Measurements from ENCODE around the gene SH3RF3. TPM values are rescaled to one million over a fixed set of nuclear protein-coding genes. Genes with fewer than 3 reads are reported as not detected.

Gene SH3RF3
- total and polyA plus RNA-seq, 10 of the 15 experiments (the other 5 are each of a cell fraction or from before 2014, with no cell fraction given) = 0.08 to 8.8 (median 2.3) TPM

DNA sequence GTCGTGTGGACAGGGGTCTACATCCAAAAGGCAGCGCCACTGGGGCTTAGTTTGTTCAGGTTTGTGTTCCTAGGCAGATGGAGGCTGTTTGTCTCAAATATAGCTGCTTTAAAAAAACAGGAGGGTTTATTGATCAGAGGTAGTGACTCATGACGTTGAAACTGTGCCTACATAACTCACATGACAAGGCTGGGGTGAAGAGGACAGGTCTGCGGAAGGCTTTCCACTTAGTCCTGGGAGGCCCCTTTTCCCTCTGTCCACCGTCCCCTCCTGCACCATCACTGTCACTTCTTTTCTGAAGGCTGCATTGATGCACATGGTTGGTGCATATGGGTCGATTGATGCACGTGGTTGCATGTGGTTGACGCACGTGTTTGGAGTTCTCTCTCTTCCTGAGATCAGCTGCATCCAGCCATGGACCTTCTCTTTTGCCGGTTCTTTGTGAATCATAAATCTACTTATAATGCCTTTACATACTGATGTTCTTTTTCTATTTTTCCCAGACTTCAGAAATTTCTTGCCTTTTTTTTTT lies 10.9 kb downstream of the SH3RF3 start:
- H3K4me3 ChIP-seq = no peak overlapping the region
- H3K27me3 ChIP-seq (replicated peaks in 1 of 2; ENCODE audit: control insufficient read depth in 2 of 2, insufficient read depth in 2 of 2, low read length in 1 of 2) = no peaks in the 10 kb centered on the region; a peak in 1 of 4 replicates
- peaks cover 27% of the 10 kb centered on the region for H3K4me1 ChIP-seq (ENCODE audit: control insufficient read depth, insufficient read depth, low read length)
- DNase-seq (ENCODE audit: low read depth, low spot score) (no peak), ATAC-seq (no peak), FAIRE-seq (no peak)
- ChIA-PET RAD21 (ENCODE audit: unreplicated experiment) (interaction anchor here (0.9 kb wide), 1 partner anchor 370 kb away, joined by 3 read pairs; no protein-coding TSS in a partner anchor), SMC1A (ENCODE audit: uncharacterized antibody, unreplicated experiment) (interaction anchor here (0.7 to 1.2 kb wide), 4 partner anchors 9 to 368 kb away, joined by 3 to 4 read pairs (median 4); no protein-coding TSS in a partner anchor), POLR2A (no interaction called here), CTCF (no interaction called here)
- in situ Hi-C loops (cut with MboI) (loop anchor here (5.0 kb wide), 1 partner anchor 47 kb away; no protein-coding TSS in a partner anchor), intact Hi-C loops (cut with micrococcal nuclease; ENCODE audit: unreplicated experiment) (loop anchor here (10.0 kb wide), 1 partner anchor 465 kb away; no protein-coding TSS in a partner anchor)
- WGBS (ENCODE audit: insufficient coverage, insufficient replicate concordance, low lambda C conversion rate, missing lambda C conversion rate) = 73% methylated on average over 10 of the region's 10 CpGs
- BruUV-seq (replicated peaks) = no TSS peak
- no peak overlapping the region for H3K27ac ChIP-seq (ENCODE audit: control insufficient read depth, insufficient read depth)
- no peak overlapping the region for H3K9ac ChIP-seq (ENCODE audit: control insufficient read depth, insufficient read depth, low read length)
- no peaks in the 10 kb centered on the region for H4K20me1 ChIP-seq (ENCODE audit: control insufficient read depth, insufficient read depth)
- no peak overlapping the region for H2AFZ ChIP-seq (ENCODE audit: control insufficient read depth, low read depth, low read length)
- no peaks in the 10 kb centered on the region for H3K36me3 ChIP-seq (ENCODE audit: control insufficient read depth in 2 of 2, insufficient read depth in 2 of 2, low read length in 1 of 2)
- peaks cover 3% of the 10 kb centered on the region for H3K79me2 ChIP-seq (ENCODE audit: control insufficient read depth, insufficient read depth, low read length)
- no peaks in the 10 kb centered on the region for H3K9me3 ChIP-seq (replicated peaks; ENCODE audit: control insufficient read depth, insufficient read depth, low read length)
- TF ChIP-seq FOXM1 (IDR thresholded peaks at IDR 0.05; ENCODE audit: low read depth, low read length) (no peak), EP300 (IDR thresholded peaks at IDR 0.05; ENCODE audit: borderline replicate concordance in 1 of 2, control insufficient read depth in 1 of 2, low read depth in 2 of 2, low read length in 2 of 2) (no peak), SREBF1 (IDR thresholded peaks at IDR 0.05; ENCODE audit: low read length) (no peak), RAD51 (IDR thresholded peaks at IDR 0.05) (no peak), KDM1A (IDR thresholded peaks at IDR 0.05; ENCODE audit: borderline replicate concordance) (no peak), TCF12 (IDR thresholded peaks at IDR 0.05; ENCODE audit: low read depth, low read length) (no peak), IKZF1 (conservative IDR thresholded peaks at IDR 0.05) (no peak), IRF4 (IDR thresholded peaks at IDR 0.05; ENCODE audit: low read depth, low read length) (no peak), ZNF24 (IDR thresholded peaks at IDR 0.05) (no peak), TBL1XR1 (IDR thresholded peaks at IDR 0.05; ENCODE audit: low read depth, low read length) (no peak), NFYB (IDR thresholded peaks at IDR 0.05; ENCODE audit: insufficient read depth, low read depth, low read length) (no peak), ATF3 (IDR thresholded peaks at IDR 0.05; ENCODE audit: borderline replicate concordance, extremely low read depth, low read depth, low read length) (no peak), GABPA (IDR thresholded peaks at IDR 0.05; ENCODE audit: low read depth) (no peak), TCF3 (IDR thresholded peaks at IDR 0.05; ENCODE audit: borderline replicate concordance, insufficient read depth, low read depth, low read length) (no peak), POLR2A (IDR thresholded peaks at IDR 0.05; ENCODE audit: low read depth, low read length) (no peak), FOXK2 (IDR thresholded peaks at IDR 0.05) (no peak)
- no peak overlapping the region for H3K4me2 ChIP-seq (ENCODE audit: control insufficient read depth, insufficient read depth)

Measured in GM12878 (cell line).